ENCODE measurements around the gene RPH3AL.
"Not testable (repeated sequence)": the region's sequence is repeated elsewhere in the genome, so short reads cannot be mapped to it uniquely, and the experiment has no call there.

Gene RPH3AL

GRCh38 chr17:226108-227077 is 126.2 kb downstream of the RPH3AL start:
- no peak for DNase-seq (ENCODE audit: low spot score)

- no peak for DNase-seq (ENCODE audit: low spot score)
Measured at GRCh38 chr17:225551-225950, 127.1 kb downstream of the RPH3AL start.

GRCh38 chr17:224576-224975 is 128.0 kb downstream of the RPH3AL start:
- DNase-seq (ENCODE audit: low spot score), result not testable (repeated sequence)

- DNase-seq (ENCODE audit: low spot score), result no peak
Measured at GRCh38 chr17:223723-224471, 128.7 kb downstream of the RPH3AL start.

- DNase-seq (ENCODE audit: low spot score), result no peak
Measured at GRCh38 chr17:222172-222571, 130.4 kb downstream of the RPH3AL start.

GRCh38 chr17:219696-220095 is 132.9 kb downstream of the RPH3AL start:
- no peak for DNase-seq (ENCODE audit: low spot score)

- no peak for DNase-seq (ENCODE audit: low spot score)
Measured at GRCh38 chr17:218432-219110, 134.0 kb downstream of the RPH3AL start.

GRCh38 chr17:216625-217024 is 136.0 kb downstream of the RPH3AL start:
- no peak for DNase-seq (ENCODE audit: low spot score)

GRCh38 chr17:215563-216478 is 136.8 kb downstream of the RPH3AL start:
- DNase-seq (ENCODE audit: low spot score), result not testable (repeated sequence)

- no peak for DNase-seq (ENCODE audit: low spot score)
Measured at GRCh38 chr17:214881-215331, 137.7 kb downstream of the RPH3AL start.

- no peak for DNase-seq (ENCODE audit: low spot score)
Measured at GRCh38 chr17:213286-214105, 139.1 kb downstream of the RPH3AL start.

- no peak for DNase-seq (ENCODE audit: low spot score)
Measured at GRCh38 chr17:210402-210801, 142.2 kb downstream of the RPH3AL start.

- DNase-seq (ENCODE audit: low spot score), result no peak
Measured at GRCh38 chr17:208429-208828, 144.2 kb downstream of the RPH3AL start.

- DNase-seq (ENCODE audit: low spot score), result no peak
Measured at GRCh38 chr17:207775-208174, 144.8 kb downstream of the RPH3AL start.

- no peak for DNase-seq (ENCODE audit: low spot score)
Measured at GRCh38 chr17:206941-207560, 145.6 kb downstream of the RPH3AL start.

GRCh38 chr17:206484-206883 is 146.1 kb downstream of the RPH3AL start:
- DNase-seq (ENCODE audit: low spot score), result peak; percentile 3

GRCh38 chr17:205817-206216 is 146.8 kb downstream of the RPH3AL start:
- no peak for DNase-seq (ENCODE audit: low spot score)

GRCh38 chr17:205148-205669 is 147.4 kb downstream of the RPH3AL start:
- DNase-seq (ENCODE audit: low spot score), result no peak

GRCh38 chr17:204427-205147 is 148.0 kb downstream of the RPH3AL start:
- DNase-seq (ENCODE audit: low spot score), result no peak

Data from NAMALWA (cell line).